Upper lobe of right lung (tissue), 1 donor: ENCODE data around the gene TEX261. TPM values are rescaled to one million over a fixed set of nuclear protein-coding genes. Genes with fewer than 3 reads are reported as not detected.

Experiments
- ATAC-seq: fragments of 200-7000 bp; cut with Tn5 transposase; one replicate; pipeline ENCODE4 v1.9.1; 2020; ENCODE audit warnings: mild to moderate bottlenecking, moderate library complexity
- DNase-seq: peaks from one replicate; pipeline ENCODE4 v3.0.0-alpha.2; 2020
- H3K27ac ChIP-seq: fragments of 200-600 bp; one replicate; pipeline ENCODE4 v1.8.0; 2022
- H3K27me3 ChIP-seq: fragments of 200-600 bp; one replicate; pipeline ENCODE4 v1.8.0; 2022; ENCODE audit warnings: mild to moderate bottlenecking
- H3K36me3 ChIP-seq: fragments of 200-600 bp; one replicate; pipeline ENCODE4 v1.8.0; 2022
- H3K4me1 ChIP-seq: fragments of 200-600 bp; one replicate; pipeline ENCODE4 v1.8.0; 2022
- H3K4me3 ChIP-seq: fragments of 200-600 bp; one replicate; pipeline ENCODE4 v1.8.0; 2022; ENCODE audit warnings: mild to moderate bottlenecking
- H3K9me3 ChIP-seq: fragments of 200-600 bp; one replicate; pipeline ENCODE4 v1.8.0; 2022
- intact Hi-C: fragments of 100-400 bp; cut with DNase I; formaldehyde crosslinking; loops from one replicate; pipeline ENCODE4 v1.11.0; 2022
- total RNA-seq: library from RNA; stranded (reverse); fragmentation: NEBNext Ultra II Directional; extraction: Animal tissue kit (Norgen Biotek cat#: 25700); gene quantifications from one replicate; pipeline ENCODE4 v1.2.1, GENCODE V29; 2021
- TF ChIP-seq, protein P1 (sequence below): fragments of 200-600 bp; IDR thresholded peaks from one replicate; pipeline ENCODE4 v1.8.0; 2022; ENCODE audit warnings: antibody characterized with exemption
- donor health status: DM: no; HTN: yes; CAD: no; lungs with severe emphysema.

TEX261 gene
- total RNA-seq, 1 donor from 2014 or later, result 63.1 TPM

DNA sequence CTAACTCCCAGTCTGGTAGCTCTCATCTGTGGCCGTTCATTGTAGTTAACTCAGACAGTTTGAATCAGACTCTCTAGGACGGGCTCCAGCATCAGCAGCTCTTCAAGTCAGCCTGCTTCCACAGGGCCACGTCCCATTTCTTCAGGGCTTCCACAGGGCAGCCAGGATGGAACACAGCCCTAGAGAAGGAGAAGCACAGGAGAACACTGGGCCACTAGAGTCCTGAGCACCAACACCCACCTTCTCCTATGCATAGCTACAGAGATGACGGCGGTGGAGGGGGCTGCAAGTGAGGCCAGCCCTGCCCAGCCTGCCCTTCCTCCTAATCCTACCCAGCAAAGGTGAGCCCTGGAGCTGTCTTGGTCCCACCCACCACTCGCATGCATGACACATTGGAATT is 10.2 kb upstream of the TEX261 start:
- Histone ChIP-seq H3K27ac (no peak overlapping the region), H3K4me1 (no peaks in the 10 kb centered on the region), H3K4me3 (no peak overlapping the region), H3K36me3 (no peaks in the 10 kb centered on the region), H3K9me3 (no peaks in the 10 kb centered on the region), H3K27me3 (no peaks in the 10 kb centered on the region)
- DNase-seq (peak; percentile 40), ATAC-seq (no peak)
- TF ChIP-seq, protein P1, sequence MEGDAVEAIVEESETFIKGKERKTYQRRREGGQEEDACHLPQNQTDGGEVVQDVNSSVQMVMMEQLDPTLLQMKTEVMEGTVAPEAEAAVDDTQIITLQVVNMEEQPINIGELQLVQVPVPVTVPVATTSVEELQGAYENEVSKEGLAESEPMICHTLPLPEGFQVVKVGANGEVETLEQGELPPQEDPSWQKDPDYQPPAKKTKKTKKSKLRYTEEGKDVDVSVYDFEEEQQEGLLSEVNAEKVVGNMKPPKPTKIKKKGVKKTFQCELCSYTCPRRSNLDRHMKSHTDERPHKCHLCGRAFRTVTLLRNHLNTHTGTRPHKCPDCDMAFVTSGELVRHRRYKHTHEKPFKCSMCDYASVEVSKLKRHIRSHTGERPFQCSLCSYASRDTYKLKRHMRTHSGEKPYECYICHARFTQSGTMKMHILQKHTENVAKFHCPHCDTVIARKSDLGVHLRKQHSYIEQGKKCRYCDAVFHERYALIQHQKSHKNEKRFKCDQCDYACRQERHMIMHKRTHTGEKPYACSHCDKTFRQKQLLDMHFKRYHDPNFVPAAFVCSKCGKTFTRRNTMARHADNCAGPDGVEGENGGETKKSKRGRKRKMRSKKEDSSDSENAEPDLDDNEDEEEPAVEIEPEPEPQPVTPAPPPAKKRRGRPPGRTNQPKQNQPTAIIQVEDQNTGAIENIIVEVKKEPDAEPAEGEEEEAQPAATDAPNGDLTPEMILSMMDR, result no peak
- intact Hi-C loops, result no loop called here

DNA sequence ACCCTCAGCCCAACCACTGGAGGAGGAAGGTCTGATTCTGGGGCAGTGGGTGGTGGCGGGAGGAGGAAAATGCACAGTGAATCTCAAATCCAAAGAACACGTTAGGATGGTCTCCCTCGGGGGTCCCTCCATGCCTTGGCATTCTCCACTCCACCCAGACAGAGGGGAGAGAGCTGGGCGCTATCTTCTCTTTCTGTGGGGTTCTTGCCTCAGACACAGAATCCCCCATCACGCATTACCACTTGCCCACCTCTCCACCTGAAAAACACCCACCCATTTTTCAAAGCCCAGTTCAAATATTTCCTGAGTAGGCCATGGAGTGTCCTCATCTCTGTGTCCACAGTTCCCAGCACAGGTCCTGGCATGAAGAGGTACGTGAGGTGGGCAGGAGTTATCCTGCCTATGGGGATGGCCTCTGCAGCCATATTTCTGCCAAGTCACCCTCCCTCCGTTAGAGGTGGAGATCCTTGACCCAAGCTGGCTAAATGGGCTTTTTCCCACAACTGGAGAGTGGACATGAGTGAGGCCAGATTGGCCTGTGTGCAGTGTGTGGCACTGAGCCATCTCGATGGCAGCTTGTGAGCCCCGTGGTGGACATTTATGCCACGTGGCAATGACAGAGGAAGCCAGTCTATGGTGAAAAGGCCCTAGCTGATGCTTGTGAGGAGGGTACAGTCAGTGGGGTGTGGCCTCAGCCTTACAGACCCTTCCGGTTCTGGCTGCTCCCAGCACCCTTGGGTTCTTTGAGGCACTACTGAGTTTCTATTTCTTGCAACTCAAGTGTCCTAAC is 9.5 kb upstream of the TEX261 start:
- H3K27ac ChIP-seq, result no peak overlapping the region
- DNase-seq (peak; percentile 46), ATAC-seq (no peak)
- intact Hi-C loops, result no loop called here
- TF ChIP-seq, protein P1, result no peak
- H3K4me3 ChIP-seq, result no peak overlapping the region
- no peaks in the 10 kb centered on the region for H3K4me1 ChIP-seq
- H3K36me3 ChIP-seq, result no peaks in the 10 kb centered on the region
- H3K9me3 ChIP-seq, result no peaks in the 10 kb centered on the region
- H3K27me3 ChIP-seq, result no peaks in the 10 kb centered on the region

GRCh38 chr2:71003396-71003795 is 8.7 kb upstream of the TEX261 start:
- intact Hi-C loops, result no loop called here
- TF ChIP-seq, protein P1, result no peak
- Histone ChIP-seq H3K27ac (no peak overlapping the region), H3K36me3 (no peaks in the 10 kb centered on the region), H3K27me3 (no peaks in the 10 kb centered on the region), H3K9me3 (no peaks in the 10 kb centered on the region), H3K4me3 (no peak overlapping the region), H3K4me1 (no peaks in the 10 kb centered on the region)
- DNase-seq (no peak), ATAC-seq (no peak)

DNA sequence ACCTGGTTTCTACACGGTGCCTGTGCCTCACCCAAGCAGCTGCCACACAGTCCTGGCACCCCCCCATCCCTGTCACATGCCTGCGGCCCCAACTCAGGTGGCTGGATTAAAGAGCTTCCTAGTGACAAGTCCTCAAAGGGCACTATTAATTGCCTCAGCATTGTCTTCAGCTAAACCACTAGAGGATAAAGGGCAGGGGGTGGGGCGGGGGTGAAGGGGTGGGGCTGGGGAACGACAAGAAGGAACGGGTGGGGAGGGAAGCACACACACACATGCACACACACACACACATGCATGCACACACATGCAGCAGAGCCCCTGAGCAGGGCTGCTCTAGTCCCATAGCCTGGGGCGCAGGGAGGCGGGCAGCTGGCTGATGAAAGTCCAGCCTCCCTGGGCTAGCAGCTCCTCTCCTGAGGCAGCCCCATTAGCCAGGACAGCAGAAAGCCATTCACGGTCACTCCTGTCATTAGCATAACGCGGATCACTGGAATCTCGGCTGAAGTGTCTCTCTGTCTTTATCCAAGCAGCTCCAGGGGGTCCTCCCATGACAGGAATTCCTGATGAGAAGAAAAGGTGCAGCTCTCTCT is 7.4 kb upstream of the TEX261 start:
- no peak for ATAC-seq
- H3K27me3 ChIP-seq, result no peaks in the 10 kb centered on the region
- TF ChIP-seq, protein P1, result no peak
- peak; percentile 31 for DNase-seq
- no peak overlapping the region for H3K27ac ChIP-seq
- intact Hi-C loops, result no loop called here
- H3K4me1 ChIP-seq, result no peaks in the 10 kb centered on the region
- no peak overlapping the region for H3K4me3 ChIP-seq
- no peaks in the 10 kb centered on the region for H3K9me3 ChIP-seq
- H3K36me3 ChIP-seq, result no peaks in the 10 kb centered on the region

DNA sequence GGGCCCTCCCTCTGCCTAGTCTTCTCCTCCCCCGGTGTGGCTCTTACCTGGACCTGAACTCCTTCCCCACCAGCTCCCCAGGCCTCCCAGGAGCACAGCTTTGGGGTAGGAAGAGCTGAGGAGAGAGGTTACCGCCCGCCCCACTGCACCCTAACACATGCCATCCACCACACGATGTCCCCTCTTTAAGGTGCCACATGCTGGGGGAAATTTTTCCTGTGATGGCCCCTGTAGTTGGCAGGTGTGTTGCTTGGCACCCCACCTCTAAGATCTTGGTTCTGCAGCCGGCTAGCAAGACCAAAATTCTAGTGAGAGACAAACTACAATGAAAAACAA is 6.9 kb upstream of the TEX261 start:
- H3K4me3 ChIP-seq, result no peak overlapping the region
- no peak for DNase-seq
- H3K27ac ChIP-seq, result no peak overlapping the region
- H3K4me1 ChIP-seq, result no peaks in the 10 kb centered on the region
- no peaks in the 10 kb centered on the region for H3K27me3 ChIP-seq
- ATAC-seq, result no peak
- intact Hi-C loops, result no loop called here
- TF ChIP-seq, protein P1, result no peak
- no peaks in the 10 kb centered on the region for H3K36me3 ChIP-seq
- no peaks in the 10 kb centered on the region for H3K9me3 ChIP-seq
